CD4-positive, alpha-beta T cell (primary cell): ENCODE measurements around the gene COL13A1. TPM values are rescaled to one million over a fixed set of nuclear protein-coding genes. Genes with fewer than 3 reads are reported as not detected.

ENCODE experiments used
- ATAC-seq: fragments of 200-7000 bp; cut with Tn5 transposase; one replicate; pipeline ENCODE4 v1.10.0; 2022; ENCODE audit warnings: mild to moderate bottlenecking; ENCODE audit not compliant: poor library complexity
- CTCF ChIA-PET: fragments of 350-600 bp; sonication (Branson Sonifier 250); formaldehyde crosslinking; loops from one replicate; lab custom pipeline; 2021; ENCODE audit warnings: antibody characterized with exemption, inconsistent platforms; lab: Charles Lee
- POLR2A ChIA-PET: fragments of 350-600 bp; sonication (Branson Sonifier 250); formaldehyde crosslinking; loops from one replicate; lab custom pipeline; 2021; ENCODE audit warnings: antibody characterized with exemption, inconsistent platforms; lab: Charles Lee
- DNase-seq, 14 experiments: peaks; one replicate each; pipeline ENCODE4 v3.0.0-alpha.2; 2013 to 2020; ENCODE audit warnings: mixed read lengths in 2 of 14
- H3K27ac ChIP-seq, 2 donors: one replicate each; pipeline versions ENCODE4 v1.5.1 to v1.7.0; 2013; ENCODE audit warnings: low read length in 2 of 2, low read depth in 1 of 2, mild to moderate bottlenecking in 1 of 2
- H3K27me3 ChIP-seq, 2 experiments: 1 replicate in 1 of 2; 2 replicates in 1 of 2; pipeline versions ENCODE4 v1.6.1 to v1.7.0; 2013; ENCODE audit warnings: low read length in 2 of 2, control low read depth in 1 of 2, mild to moderate bottlenecking in 1 of 2, moderate library complexity in 1 of 2; ENCODE audit not compliant: insufficient read depth in 2 of 2, control insufficient read depth in 1 of 2
- H3K36me3 ChIP-seq: one replicate; pipeline ENCODE4 v1.6.1; 2013; ENCODE audit warnings: low read length, control low read depth; ENCODE audit not compliant: insufficient read depth
- H3K4me1 ChIP-seq: one replicate; pipeline ENCODE4 v1.6.1; 2013; ENCODE audit warnings: low read length, control low read depth; ENCODE audit not compliant: insufficient read depth
- H3K4me3 ChIP-seq: one replicate; pipeline ENCODE4 v1.5.1; 2013; ENCODE audit warnings: mild to moderate bottlenecking, low read length, moderate library complexity
- H3K9me3 ChIP-seq, 2 experiments: 1 replicate in 1 of 2; 2 replicates in 1 of 2; pipeline versions ENCODE4 v1.6.1 to v1.7.0; 2013; ENCODE audit warnings: low read length in 2 of 2, mild to moderate bottlenecking in 2 of 2, control low read depth in 1 of 2, moderate library complexity in 1 of 2; ENCODE audit not compliant: control insufficient read depth in 1 of 2, insufficient read depth in 1 of 2
- H3K27ac Mint-ChIP-seq: one replicate; pipeline ENCODE4 v1.8.0; 2020; ENCODE audit warnings: mixed read lengths
- H3K27me3 Mint-ChIP-seq: one replicate; pipeline ENCODE4 v1.8.0; 2021; ENCODE audit warnings: mixed read lengths
- H3K36me3 Mint-ChIP-seq: one replicate; pipeline ENCODE4 v1.8.0; 2021; ENCODE audit warnings: low read depth, mixed read lengths
- H3K4me1 Mint-ChIP-seq: one replicate; pipeline ENCODE4 v1.8.0; 2021; ENCODE audit warnings: low read depth, mixed read lengths
- H3K4me3 Mint-ChIP-seq: one replicate; pipeline ENCODE4 v1.8.0; 2020; ENCODE audit warnings: mild to moderate bottlenecking, mixed read lengths
- H3K9me3 Mint-ChIP-seq: one replicate; pipeline ENCODE4 v1.8.0; 2020; ENCODE audit warnings: mixed read lengths
- CTCF ChIP-seq: fragments of 200-600 bp; IDR thresholded peaks from one replicate; pipeline ENCODE4 v1.8.0; 2022; ENCODE audit warnings: antibody characterized with exemption, mild to moderate bottlenecking
- intact Hi-C, 2 experiments: fragments of 100-400 bp; cut with DNase I in 1 of 2; cut with micrococcal nuclease in 1 of 2; formaldehyde crosslinking; loops; one replicate each; pipeline versions ENCODE4 v1.15.1 to v1.9.0; 2023 to 2025; cut with DNase I, micrococcal nuclease
- total RNA-seq, 174 experiments: library from RNA in 2 of 174; stranded (reverse) in 2 of 174; gene quantifications; one replicate each; pipeline ENCODE4 v1.2.3 and lab custom pipeline; 2021 to 2026

COL13A1 gene
- total RNA-seq, 2 experiments from 2014 or later, result not detected

GRCh38 chr10:69837261-69837660 lies 35.6 kb downstream of the COL13A1 start:
- no peaks in the 10 kb centered on the region for H3K9me3 Mint-ChIP-seq
- H3K27ac Mint-ChIP-seq, result no peak overlapping the region
- H3K27me3 ChIP-seq, result peaks cover 0 to 5% of the 10 kb centered on the region in 2 experiments
- DNase-seq, result no peak
- peaks cover 16% of the 10 kb centered on the region for H3K27me3 Mint-ChIP-seq
- H3K27ac ChIP-seq, result no peak overlapping the region
- no peaks in the 10 kb centered on the region for H3K4me1 ChIP-seq
- TF ChIP-seq CTCF, result no peak
- intact Hi-C loops, result no loop called here
- no peak for ATAC-seq
- CTCF ChIA-PET, result no interaction called here
- H3K4me3 Mint-ChIP-seq, result no peak overlapping the region
- POLR2A ChIA-PET, result no interaction called here
- no peak overlapping the region for H3K4me3 ChIP-seq
- H3K4me1 Mint-ChIP-seq, result no peaks in the 10 kb centered on the region
- no peaks in the 10 kb centered on the region for H3K36me3 ChIP-seq
- H3K9me3 ChIP-seq, result no peaks in the 10 kb centered on the region
- no peaks in the 10 kb centered on the region for H3K36me3 Mint-ChIP-seq

GRCh38 chr10:69838418-69838817 lies 36.7 kb downstream of the COL13A1 start:
- peaks cover 0 to 5% of the 10 kb centered on the region in 2 experiments for H3K27me3 ChIP-seq
- ChIA-PET POLR2A (no interaction called here), CTCF (no interaction called here)
- no peak overlapping the region for H3K4me3 ChIP-seq
- no peak overlapping the region for H3K27ac ChIP-seq
- TF ChIP-seq CTCF, result no peak
- H3K9me3 Mint-ChIP-seq, result no peaks in the 10 kb centered on the region
- no peak for ATAC-seq
- H3K36me3 Mint-ChIP-seq, result no peaks in the 10 kb centered on the region
- intact Hi-C loops, result no loop called here
- H3K4me3 Mint-ChIP-seq, result no peak overlapping the region
- no peaks in the 10 kb centered on the region for H3K9me3 ChIP-seq
- DNase-seq, result no peak
- peaks cover 16% of the 10 kb centered on the region for H3K27me3 Mint-ChIP-seq
- H3K4me1 ChIP-seq, result no peaks in the 10 kb centered on the region
- H3K27ac Mint-ChIP-seq, result no peak overlapping the region
- no peaks in the 10 kb centered on the region for H3K36me3 ChIP-seq
- H3K4me1 Mint-ChIP-seq, result no peaks in the 10 kb centered on the region

- no peak for TF ChIP-seq CTCF
- Histone ChIP-seq H3K27me3 (peaks cover 0 to 5% of the 10 kb centered on the region in 2 experiments), H3K36me3 (no peaks in the 10 kb centered on the region), H3K4me3 (no peak overlapping the region), H3K27ac (no peak overlapping the region), H3K9me3 (no peaks in the 10 kb centered on the region), H3K4me1 (no peaks in the 10 kb centered on the region)
- Mint-ChIP-seq H3K4me1 (no peaks in the 10 kb centered on the region), H3K27me3 (peaks cover 20% of the 10 kb centered on the region), H3K9me3 (no peaks in the 10 kb centered on the region), H3K36me3 (no peaks in the 10 kb centered on the region), H3K27ac (no peak overlapping the region), H3K4me3 (no peak overlapping the region)
- CTCF ChIA-PET, result no interaction called here
- ATAC-seq (no peak), DNase-seq (no peak)
- POLR2A ChIA-PET, result no interaction called here
- intact Hi-C loops, result no loop called here
Measured at GRCh38 chr10:69838853-69839252, 37.1 kb downstream of the COL13A1 start.
